Hypothalamus (tissue), 51 donors: ENCODE measurements around the gene SOX6.

ENCODE experiments used
- DNase-seq, 51 donors: peaks; one replicate each; lab custom pipeline; 2025; lab: John Stamatoyannopoulos, UW

SOX6 gene

GRCh38 chr11:16365581-16366228, 9.4 kb upstream of the SOX6 start:
- no peak for DNase-seq

- no peak for DNase-seq
Measured at GRCh38 chr11:16364254-16364653, 7.9 kb upstream of the SOX6 start.

DNA sequence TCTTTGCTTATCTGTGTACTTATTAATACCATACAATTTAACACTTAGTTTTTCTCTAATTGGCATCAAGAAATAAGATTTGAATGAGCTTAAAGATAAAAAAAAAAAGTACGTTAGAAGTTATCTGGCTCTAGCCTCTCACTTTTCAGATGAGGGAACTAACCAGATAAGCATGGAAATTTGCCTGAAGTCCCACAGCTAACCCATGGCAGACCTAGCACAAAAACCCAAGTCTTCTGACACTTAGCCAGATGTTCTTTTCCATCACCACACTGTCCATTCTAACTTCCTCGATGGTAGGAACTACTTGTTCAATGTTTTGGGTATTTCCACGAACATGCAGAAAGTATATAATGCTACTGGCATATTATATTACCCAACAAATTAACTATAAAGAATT, 7.4 kb upstream of the SOX6 start:
- DNase-seq, result no peak

DNA sequence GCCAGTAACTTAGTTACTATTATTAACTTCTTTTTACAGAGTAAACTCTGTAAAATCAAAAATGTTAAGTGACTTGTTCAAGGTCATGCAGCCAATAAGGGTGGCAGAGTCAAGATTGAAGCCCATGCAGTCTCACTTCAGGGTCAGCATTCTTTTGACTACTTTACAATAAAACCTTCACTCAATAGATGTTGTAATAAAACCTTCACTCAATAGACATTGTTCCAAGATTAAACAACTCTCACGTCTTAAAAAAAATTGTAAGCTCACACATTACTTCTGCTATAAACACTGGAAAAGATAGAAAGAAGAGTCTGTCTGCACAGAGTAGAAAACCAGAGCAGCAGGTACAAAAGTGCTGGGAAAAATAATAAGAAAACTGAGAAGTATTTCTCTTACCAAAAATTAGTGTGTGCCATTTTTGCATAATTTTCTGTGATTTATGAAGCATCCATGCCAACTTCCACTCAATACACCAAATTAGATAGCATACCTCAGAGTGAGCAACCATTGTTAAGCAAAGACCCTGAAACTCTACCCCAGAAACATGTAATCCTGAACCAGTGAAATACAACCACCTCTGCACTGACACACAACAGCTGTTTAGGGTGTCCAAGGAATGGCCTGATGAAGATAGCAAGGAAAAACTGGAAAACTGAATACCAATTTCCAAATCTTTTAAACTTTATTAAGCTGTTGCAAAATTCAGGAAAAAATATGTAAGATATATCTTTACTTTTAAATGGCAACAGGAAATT, 4.9 kb upstream of the SOX6 start:
- no peak for DNase-seq

DNA sequence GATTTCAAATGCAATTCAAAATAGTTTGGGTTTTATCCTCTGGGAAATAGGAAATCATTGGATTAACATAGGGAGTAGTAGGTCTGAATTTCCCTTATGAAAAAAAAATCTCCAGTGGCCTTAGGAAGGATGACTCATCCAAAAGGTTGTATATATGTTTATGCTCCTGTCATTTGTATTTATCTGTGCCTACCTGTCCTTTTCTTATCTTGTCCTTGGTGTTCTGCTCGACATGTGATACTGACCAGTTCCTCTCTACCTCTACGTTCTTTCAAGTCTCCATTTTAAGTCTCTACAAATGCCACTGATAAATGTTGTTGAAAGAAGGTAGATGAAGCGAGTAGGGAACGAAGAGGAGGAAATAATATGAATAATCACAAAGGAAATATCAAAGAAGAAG, 3.0 kb upstream of the SOX6 start:
- no peak for DNase-seq

GRCh38 chr11:16358726-16359125, 2.4 kb upstream of the SOX6 start:
- DNase-seq, result no peak

DNA sequence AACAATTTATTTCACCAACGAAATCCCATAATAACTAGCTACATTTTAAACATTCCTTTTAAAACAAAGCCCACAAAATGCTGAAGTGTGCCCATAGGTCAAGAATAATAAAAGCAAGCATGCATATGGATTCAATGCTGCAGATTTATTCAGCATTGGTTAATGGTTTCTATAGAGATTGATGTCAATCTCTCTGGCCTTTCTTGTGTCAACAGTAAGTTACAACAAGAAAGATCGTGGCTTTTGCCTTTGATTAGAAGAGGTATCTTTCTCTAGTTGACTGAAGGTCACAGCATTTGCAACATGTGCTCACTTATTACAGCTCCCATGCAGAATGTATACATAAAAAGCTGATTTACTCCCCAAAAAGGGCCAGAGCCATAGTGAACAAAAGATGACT, 1.4 kb upstream of the SOX6 start:
- DNase-seq, result no peak

DNA sequence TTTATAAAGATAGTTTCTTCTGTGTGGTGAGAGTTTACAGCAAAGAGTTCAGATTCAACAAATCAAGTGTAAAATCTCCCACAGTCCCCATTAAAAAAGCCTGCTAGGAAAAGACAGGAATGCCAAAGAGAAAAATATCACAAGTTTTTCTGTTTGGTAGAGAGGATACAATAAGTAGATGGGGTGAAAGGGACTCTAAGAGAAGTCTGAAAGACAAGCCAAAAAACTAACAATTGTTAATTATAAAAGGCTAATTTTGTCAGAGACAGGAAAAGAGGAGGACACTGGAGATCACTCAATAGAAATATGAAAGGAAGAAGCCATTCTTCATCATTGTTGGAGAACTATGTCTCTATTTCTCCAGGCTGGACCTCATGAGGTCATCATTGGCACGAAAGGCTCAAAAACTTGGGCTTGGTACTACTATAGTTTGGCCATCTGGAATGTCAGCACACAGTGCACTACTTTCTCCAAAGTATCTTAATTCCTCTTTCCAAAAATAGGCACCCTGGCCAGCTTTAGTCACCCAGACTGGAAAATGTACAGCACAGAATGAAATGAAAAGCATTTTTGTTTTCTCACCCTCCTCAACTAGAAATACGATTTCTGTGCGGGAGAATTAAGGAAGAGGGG, 531 bp upstream of the SOX6 start:
- DNase-seq, result peak in 13 of 51 donors; percentile 0 to 65 (median 11)

DNA sequence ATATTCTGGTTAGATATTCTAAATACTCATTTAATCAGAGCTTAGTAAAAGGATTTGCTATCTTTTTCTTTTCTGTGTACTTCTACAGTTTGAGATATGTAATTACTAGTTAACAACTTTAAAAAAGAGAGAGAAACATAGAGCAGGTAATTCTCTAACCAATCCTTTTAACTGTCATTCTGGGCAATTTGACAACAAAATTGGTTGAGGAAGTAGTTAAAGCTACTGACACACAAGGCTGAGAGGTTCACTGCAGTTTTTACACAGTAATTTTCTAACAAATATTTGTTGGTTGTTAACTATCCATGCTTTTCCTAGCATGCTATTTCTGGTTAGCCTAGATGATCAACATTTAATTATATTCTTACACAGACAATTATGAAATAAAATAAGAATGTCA, 3.6 kb downstream of the SOX6 start:
- no peak for DNase-seq

DNA sequence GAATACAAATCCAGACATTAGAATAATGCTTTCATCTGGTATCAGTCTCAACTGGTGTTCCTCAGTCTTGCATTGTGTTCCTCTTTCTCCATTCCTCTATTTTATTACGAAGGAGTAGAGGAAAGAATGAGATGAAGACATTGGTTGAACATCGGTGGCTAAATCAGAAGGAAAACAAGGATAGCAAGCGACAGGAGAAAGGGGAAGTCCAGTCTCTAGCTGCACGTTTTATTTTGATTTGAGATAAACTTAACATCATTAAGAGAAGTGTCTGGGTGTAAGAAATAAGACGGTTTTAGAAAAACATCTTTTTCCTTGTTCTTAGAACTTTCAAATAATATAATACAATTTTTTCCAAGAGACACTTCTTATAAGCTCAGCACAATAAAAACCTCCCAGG, 6.2 kb downstream of the SOX6 start:
- no peak for DNase-seq

DNA sequence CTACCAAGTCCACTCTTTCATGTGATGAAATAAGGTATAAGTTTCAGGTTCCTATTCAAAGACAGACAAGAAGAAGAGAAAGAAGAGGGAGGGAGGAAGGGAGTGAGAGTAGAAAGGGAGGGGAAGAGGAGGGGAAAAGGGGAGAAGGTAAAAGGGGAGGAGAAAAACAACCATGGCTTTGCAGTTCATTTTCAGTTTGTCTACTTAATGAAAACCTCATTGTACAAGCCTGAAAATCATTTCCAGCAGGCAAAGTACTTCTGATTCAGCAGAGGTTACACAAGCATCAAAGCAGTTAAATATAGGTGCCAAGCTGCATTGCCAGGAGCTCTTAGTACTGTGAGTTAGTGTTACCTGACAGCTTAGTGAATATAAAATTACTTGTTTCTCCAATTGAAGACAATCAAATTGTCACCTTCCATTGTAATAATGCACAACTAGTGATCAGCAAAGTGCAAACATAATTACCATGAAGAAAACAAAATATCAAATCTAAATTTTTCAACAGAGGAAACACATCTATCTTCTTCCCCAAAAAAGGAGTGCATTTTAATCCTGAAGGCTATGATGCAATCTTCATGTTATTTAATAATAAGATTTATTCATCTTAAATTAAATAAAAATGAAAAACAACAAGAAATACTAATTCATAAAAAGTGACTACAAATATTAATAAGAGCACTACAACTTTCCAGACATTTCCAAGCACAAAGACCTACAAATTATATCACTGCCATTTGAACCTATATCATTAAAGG, 8.2 kb downstream of the SOX6 start:
- no peak for DNase-seq

DNA sequence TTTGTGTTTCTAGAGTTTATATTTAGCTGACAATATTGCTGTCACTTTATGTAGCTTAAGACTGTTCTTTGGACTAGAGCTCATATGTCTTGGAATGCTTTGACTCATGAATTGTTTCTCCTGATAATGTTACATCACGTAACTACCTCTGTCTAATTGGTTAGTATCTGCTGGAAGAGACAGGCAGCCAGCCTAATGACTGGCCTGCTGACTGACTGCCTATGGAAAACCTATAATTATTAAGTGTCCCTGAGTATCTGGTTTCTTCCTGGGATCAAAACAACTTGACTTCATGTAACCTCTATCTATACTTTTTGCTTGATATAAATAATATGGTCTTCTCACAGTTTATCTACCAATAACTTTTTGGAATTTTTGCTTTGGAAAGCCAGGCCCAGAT, 9.4 kb downstream of the SOX6 start:
- DNase-seq, result no peak

GRCh38 chr11:16341853-16342252, 14.5 kb downstream of the SOX6 start:
- no peak for DNase-seq

DNA sequence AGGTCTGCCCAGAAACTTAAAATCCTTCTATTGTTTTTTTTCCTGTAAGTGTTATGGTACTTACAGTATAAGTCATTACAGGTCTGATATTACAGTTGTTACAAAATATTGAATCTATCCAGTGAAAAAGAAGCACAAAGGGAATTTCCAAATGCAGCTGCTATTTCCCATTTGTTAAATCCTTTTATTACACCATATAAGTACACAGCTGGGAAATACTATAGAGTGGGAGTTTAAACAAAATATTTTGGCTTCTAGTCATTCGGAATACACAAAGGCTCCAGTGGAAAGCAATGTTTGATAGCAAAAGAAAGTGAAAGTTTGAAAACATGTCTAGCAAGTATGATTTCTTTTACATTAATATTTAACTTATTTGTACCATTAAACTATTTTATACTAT, 18.0 kb downstream of the SOX6 start:
- no peak for DNase-seq

GRCh38 chr11:16337421-16338213, 18.7 kb downstream of the SOX6 start:
- no peak for DNase-seq

- no peak for DNase-seq
Measured at GRCh38 chr11:16336721-16337120, 19.6 kb downstream of the SOX6 start.

- DNase-seq, result no peak
Measured at GRCh38 chr11:16336204-16336603, 20.1 kb downstream of the SOX6 start.

- DNase-seq, result no peak
Measured at GRCh38 chr11:16335236-16335962, 20.9 kb downstream of the SOX6 start.

GRCh38 chr11:16326679-16327297, 29.6 kb downstream of the SOX6 start:
- DNase-seq, result no peak
